GM13977 (cell line): ENCODE measurements around the gene HSF5.

Source experiments
- DNase-seq: peaks from one replicate; pipeline ENCODE4 v3.0.0; 2012; ENCODE audit warnings: low spot score
- in situ Hi-C: fragments of 300-500 bp; cut with MboI; formaldehyde crosslinking; loops from one replicate; pipeline ENCODE4 v1.12.0; 2022; ENCODE audit warnings: low sequenced_read_pairs, low pct_unique_long_range_greater_than_20kb, mixed read lengths, inconsistent platforms; ENCODE audit not compliant: unreplicated experiment
- TF ChIP-seq, protein P1 (sequence below): IDR thresholded peaks from 2 replicates; pipeline ENCODE4 v1.5.1; 2012; ENCODE audit warnings: mild to moderate bottlenecking, control low read depth; ENCODE audit not compliant: insufficient read depth; ENCODE audit errors: extremely low read depth, missing control alignments

Gene HSF5

DNA sequence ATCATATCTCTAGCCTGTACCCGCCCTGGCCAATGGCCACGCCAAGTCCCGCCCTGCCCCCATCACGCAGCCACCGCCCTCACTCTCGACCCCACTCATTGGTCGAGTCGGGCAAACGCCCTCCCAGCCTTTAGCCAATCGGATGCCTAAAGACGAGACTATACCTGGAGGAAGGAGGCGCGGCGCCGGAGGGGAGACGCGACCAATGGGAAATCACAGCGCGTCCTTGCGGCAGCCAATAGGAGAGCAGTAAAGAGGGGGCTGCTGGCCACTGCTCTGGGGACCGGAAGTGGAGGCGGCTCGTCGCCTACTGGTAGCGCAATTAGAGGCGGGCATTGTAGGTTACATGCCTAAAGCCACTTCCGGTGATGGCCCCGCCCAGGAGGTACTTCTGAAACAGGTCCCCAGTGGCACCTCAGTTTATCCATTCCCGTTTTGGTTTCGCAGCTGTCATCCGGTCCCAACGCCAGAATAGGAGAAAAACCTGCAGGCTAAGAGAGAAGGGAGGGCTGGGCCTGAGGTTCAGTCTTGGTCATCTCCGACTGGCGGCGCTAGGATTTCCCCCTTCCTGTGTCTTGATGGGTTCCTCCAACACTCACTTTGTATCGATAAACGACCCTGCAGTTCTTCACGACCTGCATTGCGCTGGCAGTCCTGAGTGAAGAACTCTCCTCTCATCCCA lies 29.9 kb upstream of the HSF5 start:
- TF ChIP-seq, protein P1, sequence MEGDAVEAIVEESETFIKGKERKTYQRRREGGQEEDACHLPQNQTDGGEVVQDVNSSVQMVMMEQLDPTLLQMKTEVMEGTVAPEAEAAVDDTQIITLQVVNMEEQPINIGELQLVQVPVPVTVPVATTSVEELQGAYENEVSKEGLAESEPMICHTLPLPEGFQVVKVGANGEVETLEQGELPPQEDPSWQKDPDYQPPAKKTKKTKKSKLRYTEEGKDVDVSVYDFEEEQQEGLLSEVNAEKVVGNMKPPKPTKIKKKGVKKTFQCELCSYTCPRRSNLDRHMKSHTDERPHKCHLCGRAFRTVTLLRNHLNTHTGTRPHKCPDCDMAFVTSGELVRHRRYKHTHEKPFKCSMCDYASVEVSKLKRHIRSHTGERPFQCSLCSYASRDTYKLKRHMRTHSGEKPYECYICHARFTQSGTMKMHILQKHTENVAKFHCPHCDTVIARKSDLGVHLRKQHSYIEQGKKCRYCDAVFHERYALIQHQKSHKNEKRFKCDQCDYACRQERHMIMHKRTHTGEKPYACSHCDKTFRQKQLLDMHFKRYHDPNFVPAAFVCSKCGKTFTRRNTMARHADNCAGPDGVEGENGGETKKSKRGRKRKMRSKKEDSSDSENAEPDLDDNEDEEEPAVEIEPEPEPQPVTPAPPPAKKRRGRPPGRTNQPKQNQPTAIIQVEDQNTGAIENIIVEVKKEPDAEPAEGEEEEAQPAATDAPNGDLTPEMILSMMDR: no peak
- in situ Hi-C loops: no loop called here
- DNase-seq: peak; percentile 96

DNA sequence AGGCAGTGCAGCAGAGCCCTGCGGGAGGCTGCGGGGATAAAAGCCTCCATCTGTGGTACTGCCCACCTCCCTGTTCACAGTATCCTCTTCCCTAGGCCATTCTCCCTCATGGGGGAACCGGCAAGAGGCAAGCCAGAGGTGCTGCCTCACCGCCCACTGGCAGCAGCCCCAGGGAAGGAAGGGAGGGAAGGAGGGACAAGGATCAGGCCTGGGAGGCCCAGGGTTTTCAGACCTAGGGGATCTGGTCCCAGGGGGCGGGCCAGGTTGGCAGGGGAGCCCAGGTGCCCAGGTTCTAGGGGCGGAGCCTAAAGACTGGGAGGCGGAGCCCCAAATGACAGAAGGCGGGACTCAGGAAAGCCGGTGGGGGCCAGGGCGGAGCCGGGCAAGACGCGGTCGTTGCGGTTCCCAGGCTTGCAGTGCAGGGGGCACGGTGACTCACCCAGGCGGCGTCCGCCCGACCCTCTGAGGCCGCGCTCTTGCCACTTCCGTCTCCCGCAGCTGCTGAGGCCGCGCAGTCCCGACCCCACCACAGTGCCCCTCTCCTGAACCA lies 29.2 kb upstream of the HSF5 start:
- in situ Hi-C loops: no loop called here
- TF ChIP-seq, protein P1: no peak
- DNase-seq: no peak

DNA sequence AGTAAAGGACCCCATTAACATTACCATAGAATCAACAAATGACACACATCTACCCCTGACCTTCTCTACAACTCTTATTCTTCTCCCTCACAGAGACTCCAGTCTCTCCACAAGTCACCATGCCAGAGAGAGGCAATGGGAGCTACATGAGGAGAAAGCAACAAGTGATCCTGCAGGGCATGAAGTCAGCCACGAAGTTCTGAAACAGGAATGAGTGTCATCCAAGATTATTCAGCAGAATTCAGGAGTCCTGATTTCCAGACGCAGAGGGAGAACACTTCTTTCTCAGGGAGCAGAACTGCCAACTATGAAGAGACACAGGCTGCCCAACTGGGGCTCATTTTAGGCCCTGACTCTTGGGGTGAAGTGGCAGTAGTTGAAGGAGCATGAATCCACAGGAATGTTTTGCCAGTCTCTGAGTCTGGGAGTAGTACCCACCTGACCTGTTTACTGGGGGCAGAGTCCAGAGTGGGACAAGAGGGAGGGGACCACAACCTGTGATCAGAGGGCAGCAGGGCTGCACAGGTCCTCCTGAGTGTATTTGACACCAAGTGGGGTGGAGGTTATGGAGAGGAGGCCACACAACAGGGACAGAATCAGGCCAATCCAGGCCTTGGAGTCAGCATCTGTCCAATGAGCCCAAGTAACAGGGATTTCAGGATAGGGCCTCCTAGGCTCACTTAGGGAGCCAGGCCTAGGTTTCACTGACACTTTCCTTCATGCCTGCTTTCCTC lies 28.6 kb upstream of the HSF5 start:
- no peak for DNase-seq
- TF ChIP-seq, protein P1: no peak
- in situ Hi-C loops: no loop called here

DNA sequence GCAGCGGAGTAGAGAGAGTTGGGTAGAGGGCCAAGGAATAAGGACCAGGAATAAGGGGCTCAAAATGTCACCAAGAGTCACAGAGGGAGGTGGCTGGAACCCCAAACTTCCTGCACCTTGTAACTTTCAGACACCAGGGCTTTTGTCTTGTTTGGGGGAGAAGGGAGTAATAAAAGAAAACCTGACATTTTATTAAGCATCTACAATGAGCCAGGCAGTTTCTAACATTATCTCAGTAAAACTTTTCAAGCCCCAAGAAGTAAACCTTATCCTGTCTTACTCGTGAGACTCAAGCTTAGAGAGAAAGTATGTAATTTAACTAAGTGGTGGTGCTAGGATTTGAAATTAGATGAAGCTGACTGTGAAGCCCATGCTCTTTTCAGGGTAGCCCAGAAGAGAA lies 27.1 kb upstream of the HSF5 start:
- TF ChIP-seq, protein P1: no peak
- in situ Hi-C loops: no loop called here
- DNase-seq: no peak

DNA sequence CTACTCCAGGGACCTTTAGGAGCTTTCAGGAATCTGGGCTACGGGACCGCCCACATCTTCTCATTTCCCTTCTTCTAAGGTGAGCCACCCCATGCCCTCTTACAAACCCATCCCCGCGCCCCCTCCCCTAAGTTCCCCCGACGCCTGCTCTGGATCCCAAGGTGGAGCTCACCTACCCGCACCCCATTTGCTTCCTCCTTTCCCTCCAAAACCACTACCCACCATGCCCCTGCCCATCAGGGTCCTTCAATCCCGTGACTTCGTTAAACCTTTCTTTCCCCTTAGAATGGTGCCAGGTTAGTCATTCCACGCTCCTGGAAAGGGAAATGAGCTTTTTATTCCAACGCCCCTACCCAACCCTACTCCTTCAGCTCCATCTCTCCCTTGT lies 26.6 kb upstream of the HSF5 start:
- in situ Hi-C loops: no loop called here
- TF ChIP-seq, protein P1: no peak
- DNase-seq: no peak

DNA sequence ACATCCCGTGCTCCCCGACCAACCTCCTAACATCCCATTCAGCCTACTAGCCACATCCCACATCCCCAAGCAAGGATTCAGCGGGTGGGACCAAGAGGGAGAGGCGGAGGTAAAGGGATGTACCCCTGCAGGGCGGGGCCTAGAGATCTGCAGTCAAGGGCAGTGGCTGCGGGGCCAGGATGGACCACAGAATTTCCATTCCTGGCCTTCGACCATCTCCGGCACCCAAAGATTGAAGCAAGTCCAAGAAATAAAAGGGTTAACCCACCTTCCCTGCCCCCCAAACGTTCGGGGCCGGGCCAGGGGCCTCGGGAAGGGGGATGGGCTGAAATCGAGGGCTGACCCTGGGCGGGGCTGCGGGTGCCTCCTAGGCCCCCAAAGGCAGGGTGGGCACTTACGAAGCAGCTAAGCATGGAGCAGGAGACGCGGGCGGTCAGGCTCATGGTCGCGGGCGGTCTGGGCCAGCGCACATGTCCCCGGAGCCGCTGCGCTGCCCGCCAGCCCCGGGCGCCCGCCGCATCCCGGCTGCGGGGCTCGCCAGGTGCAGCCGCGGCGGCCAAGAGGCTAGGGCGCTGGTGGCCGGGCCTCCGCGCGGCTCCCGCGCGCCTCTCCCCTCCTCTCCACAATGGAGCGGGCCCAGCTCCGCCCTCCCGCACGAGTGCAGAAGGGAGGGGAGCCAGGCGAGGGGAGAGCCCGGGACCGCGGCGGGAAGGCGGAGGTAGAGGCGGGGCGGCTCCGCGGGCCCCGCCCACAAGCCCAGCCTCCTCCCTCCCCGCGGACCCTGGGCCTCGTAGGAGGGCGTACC lies 26.0 kb upstream of the HSF5 start, which contains the start of gene MTMR4:
Gene MTMR4, minus strand, starts transcription at position 674 of the 805 bp plus-strand sequence. Its CDS starts 231 bp downstream, at position 443.
- in situ Hi-C loops: no loop called here
- peak; percentile 92 for DNase-seq
- TF ChIP-seq, protein P1: no peak
